Mucosa of descending colon (tissue), 3 donors: ENCODE results near the gene UBE2L6. TPM values are rescaled to one million over a fixed set of nuclear protein-coding genes. Genes with fewer than 3 reads are reported as not detected.
A peak's percentile ranks its signal among the peaks of the same experiment; 100 is the strongest.
"Not testable (repeated sequence)": the region's sequence is repeated elsewhere in the genome, so short reads cannot be mapped to it uniquely, and the experiment has no call there.

Experiments
- ATAC-seq: fragments of 200-7000 bp; cut with Tn5 transposase; one replicate; pipeline ENCODE4 v1.9.1; 2020; ENCODE audit warnings: mild to moderate bottlenecking, moderate library complexity
- DNase-seq, 3 donors: peaks; one replicate each; pipeline ENCODE4 v3.0.0-alpha.2; 2020
- H3K36me3 ChIP-seq: fragments of 200-600 bp; one replicate; pipeline ENCODE4 v1.8.0; 2021; ENCODE audit warnings: low read depth, mild to moderate bottlenecking
- H3K4me1 ChIP-seq: fragments of 200-600 bp; one replicate; pipeline ENCODE4 v1.8.0; 2021; ENCODE audit warnings: low read depth, mild to moderate bottlenecking
- H3K4me3 ChIP-seq: fragments of 200-600 bp; one replicate; pipeline ENCODE4 v1.8.0; 2021; ENCODE audit warnings: mild to moderate bottlenecking
- H3K9me3 ChIP-seq: fragments of 200-600 bp; one replicate; pipeline ENCODE4 v1.8.0; 2021; ENCODE audit warnings: mild to moderate bottlenecking
- intact Hi-C, 2 donors: fragments of 100-400 bp; cut with DNase I in 1 of 2; cut with micrococcal nuclease in 1 of 2; formaldehyde crosslinking; loops; one replicate each; pipeline versions ENCODE4 v1.11.0 to v1.11.1; 2022; cut with DNase I, micrococcal nuclease
- total RNA-seq, 3 donors: library from RNA; stranded (reverse); fragmentation: NEBNext Ultra II Directional in 2 of 3; extraction: Animal tissue kit (Norgen Biotek cat#: 25700) in 2 of 3; gene quantifications; one replicate each; pipeline versions ENCODE4 v1.2.1 to v1.2.4, GENCODE V29; 2021 to 2023
- TF ChIP-seq, protein P1 (sequence below): fragments of 200-600 bp; IDR thresholded peaks from one replicate; pipeline ENCODE4 v1.8.0; 2022; ENCODE audit warnings: antibody characterized with exemption, mild to moderate bottlenecking
- donor health status: DM: no; HTN: no; CAD: no; lungs with moderate emphysema.
- donor health status: DM: no; HTN: no; CAD: no.
- donor health status: DM: no; HTN: yes; CAD: no.

Gene UBE2L6
- total RNA-seq, 3 donors from 2014 or later: 26.1 to 57.3 (median 53.9) TPM

- ATAC-seq (no peak), DNase-seq (no peak)
- H3K4me1 ChIP-seq: no peaks in the 10 kb centered on the region
- TF ChIP-seq, protein P1, sequence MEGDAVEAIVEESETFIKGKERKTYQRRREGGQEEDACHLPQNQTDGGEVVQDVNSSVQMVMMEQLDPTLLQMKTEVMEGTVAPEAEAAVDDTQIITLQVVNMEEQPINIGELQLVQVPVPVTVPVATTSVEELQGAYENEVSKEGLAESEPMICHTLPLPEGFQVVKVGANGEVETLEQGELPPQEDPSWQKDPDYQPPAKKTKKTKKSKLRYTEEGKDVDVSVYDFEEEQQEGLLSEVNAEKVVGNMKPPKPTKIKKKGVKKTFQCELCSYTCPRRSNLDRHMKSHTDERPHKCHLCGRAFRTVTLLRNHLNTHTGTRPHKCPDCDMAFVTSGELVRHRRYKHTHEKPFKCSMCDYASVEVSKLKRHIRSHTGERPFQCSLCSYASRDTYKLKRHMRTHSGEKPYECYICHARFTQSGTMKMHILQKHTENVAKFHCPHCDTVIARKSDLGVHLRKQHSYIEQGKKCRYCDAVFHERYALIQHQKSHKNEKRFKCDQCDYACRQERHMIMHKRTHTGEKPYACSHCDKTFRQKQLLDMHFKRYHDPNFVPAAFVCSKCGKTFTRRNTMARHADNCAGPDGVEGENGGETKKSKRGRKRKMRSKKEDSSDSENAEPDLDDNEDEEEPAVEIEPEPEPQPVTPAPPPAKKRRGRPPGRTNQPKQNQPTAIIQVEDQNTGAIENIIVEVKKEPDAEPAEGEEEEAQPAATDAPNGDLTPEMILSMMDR: no peak
- H3K36me3 ChIP-seq: no peaks in the 10 kb centered on the region
- intact Hi-C loops: no loop called here
- H3K4me3 ChIP-seq: no peak overlapping the region
- no peaks in the 10 kb centered on the region for H3K9me3 ChIP-seq
Measured at GRCh38 chr11:57539342-57539741, 28.1 kb downstream of the UBE2L6 start.

DNA sequence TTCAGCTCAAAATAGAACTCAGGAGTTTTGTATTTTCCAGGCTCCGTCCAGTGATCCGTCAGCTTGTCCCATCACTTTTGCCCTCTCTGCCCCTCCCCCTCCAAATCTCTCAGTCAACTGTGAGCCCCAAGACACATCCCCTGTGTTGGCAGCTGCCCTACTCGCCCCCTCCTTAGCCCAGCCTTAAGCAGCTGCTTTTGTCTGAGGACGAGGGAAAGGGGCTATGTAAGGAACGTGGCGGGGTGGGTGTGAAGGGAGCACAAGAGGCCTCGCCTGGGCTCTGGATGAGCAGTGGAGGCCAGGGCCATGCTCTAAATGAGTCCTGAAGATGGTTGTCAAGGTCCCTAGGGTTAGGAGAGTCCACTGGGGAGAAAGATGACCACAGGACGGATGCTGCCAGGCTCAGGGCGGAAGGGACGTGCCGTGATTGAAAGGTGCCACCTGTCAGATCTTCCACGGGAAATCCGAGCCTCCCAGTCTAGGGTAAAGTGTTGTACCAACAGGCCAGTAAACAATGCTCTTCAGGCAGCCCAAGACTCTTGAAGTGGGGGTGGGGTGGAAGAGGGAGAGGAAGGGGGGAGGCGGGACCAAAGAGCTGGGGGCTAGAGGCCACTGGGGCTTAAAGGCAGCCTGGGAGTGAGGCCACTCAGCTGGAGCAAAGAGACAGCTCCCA lies 30.4 kb downstream of the UBE2L6 start, which contains the start of gene SMTNL1:
TSS of gene SMTNL1 (plus strand) at position 649 of the 673 bp plus-strand sequence. CDS start 5,048 bp downstream, outside the sequence.
- no peaks in the 10 kb centered on the region for H3K4me1 ChIP-seq
- intact Hi-C loops: no loop called here
- DNase-seq (no peak), ATAC-seq (no peak)
- no peaks in the 10 kb centered on the region for H3K9me3 ChIP-seq
- TF ChIP-seq, protein P1: no peak
- no peak within 1 kb of the TSS for H3K4me3 ChIP-seq
- H3K36me3 ChIP-seq: no peaks in the 10 kb centered on the region

GRCh38 chr11:57534449-57534848 lies 33.0 kb downstream of the UBE2L6 start:
- DNase-seq, ATAC-seq, H3K4me3 ChIP-seq, H3K9me3 ChIP-seq, H3K36me3 ChIP-seq, intact Hi-C loops: not testable (repeated sequence)
- peaks cover 13% of the 10 kb centered on the region for H3K4me1 ChIP-seq

- ATAC-seq (peak; percentile 99), DNase-seq (peak; percentile 94 to 98 (median 95))
- no peaks in the 10 kb centered on the region for H3K36me3 ChIP-seq
- intact Hi-C loops: no loop called here
- no peaks in the 10 kb centered on the region for H3K9me3 ChIP-seq
- H3K4me1 ChIP-seq: peaks cover 13% of the 10 kb centered on the region
- peak within 1 kb of the TSS; percentile 57 for H3K4me3 ChIP-seq
- TF ChIP-seq, protein P1: no peak
Measured at GRCh38 chr11:57530596-57531507, 36.6 kb downstream of the UBE2L6 start, which contains the start of gene TIMM10. TSS of gene TIMM10 (minus strand) at chr11:57530754. CDS start at chr11:57530189, 565 bp downstream.

- peak; percentile 2 for ATAC-seq
- intact Hi-C loops: no loop called here
Measured at GRCh38 chr11:57530215-57530595, 37.3 kb downstream of the UBE2L6 start.

More at GRCh38 chr11:57530215-57530595, 37.3 kb downstream of the UBE2L6 start:
- Histone ChIP-seq H3K4me1 (peaks cover 13% of the 10 kb centered on the region), H3K9me3 (no peaks in the 10 kb centered on the region), H3K36me3 (no peaks in the 10 kb centered on the region), H3K4me3 (peak overlapping the region; percentile 57)
- DNase-seq: peak in 2 of 3 donors; percentile 55 to 64
- TF ChIP-seq, protein P1: no peak
